GM12864 (cell line): ENCODE data around the gene UNC13C.
A peak's percentile ranks its signal among the peaks of the same experiment; 100 is the strongest.

Experiments
- DNase-seq: peaks from one replicate; pipeline ENCODE4 v3.0.0-alpha.2; 2011; ENCODE audit warnings: low read depth
- H3K4me3 ChIP-seq: 2 replicates; pipeline ENCODE4 v1.5.1; 2011; ENCODE audit warnings: mild to moderate bottlenecking, low read depth, low read length, control low read depth
- CTCF ChIP-seq: IDR thresholded peaks from 2 replicates; pipeline ENCODE4 v1.5.1; 2011; ENCODE audit warnings: low read depth, mild to moderate bottlenecking, moderate library complexity, low read length, control low read depth, inconsistent platforms; ENCODE audit errors: missing control alignments

The UNC13C gene

GRCh38 chr15:54514601-54515000 is 536.4 kb downstream of the UNC13C start:
- TF ChIP-seq CTCF: no peak
- H3K4me3 ChIP-seq: no peak overlapping the region
- DNase-seq: no peak

GRCh38 chr15:54515664-54516582 is 537.7 kb downstream of the UNC13C start:
- no peak for TF ChIP-seq CTCF
- H3K4me3 ChIP-seq: no peak overlapping the region
- no peak for DNase-seq

DNA sequence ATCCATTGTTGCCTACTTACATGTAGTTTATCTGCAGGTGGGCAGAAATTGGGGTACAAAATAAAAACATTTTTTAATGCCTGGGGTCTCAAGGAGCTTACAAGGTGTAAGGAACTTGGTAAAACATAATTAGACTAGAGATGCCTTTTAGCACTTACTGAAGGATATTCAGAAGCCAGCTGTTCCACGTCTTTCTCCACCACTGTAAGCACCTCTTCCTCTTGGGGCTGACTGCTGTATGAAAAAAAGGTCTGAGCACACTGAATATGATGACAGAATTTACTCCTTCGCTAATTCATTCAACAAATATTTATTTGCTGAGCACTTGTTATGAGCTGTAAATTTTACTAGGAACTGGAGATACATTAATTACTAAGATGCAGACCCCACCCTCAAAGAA is 539.1 kb downstream of the UNC13C start:
- no peak for TF ChIP-seq CTCF
- no peak overlapping the region for H3K4me3 ChIP-seq
- no peak for DNase-seq

DNA sequence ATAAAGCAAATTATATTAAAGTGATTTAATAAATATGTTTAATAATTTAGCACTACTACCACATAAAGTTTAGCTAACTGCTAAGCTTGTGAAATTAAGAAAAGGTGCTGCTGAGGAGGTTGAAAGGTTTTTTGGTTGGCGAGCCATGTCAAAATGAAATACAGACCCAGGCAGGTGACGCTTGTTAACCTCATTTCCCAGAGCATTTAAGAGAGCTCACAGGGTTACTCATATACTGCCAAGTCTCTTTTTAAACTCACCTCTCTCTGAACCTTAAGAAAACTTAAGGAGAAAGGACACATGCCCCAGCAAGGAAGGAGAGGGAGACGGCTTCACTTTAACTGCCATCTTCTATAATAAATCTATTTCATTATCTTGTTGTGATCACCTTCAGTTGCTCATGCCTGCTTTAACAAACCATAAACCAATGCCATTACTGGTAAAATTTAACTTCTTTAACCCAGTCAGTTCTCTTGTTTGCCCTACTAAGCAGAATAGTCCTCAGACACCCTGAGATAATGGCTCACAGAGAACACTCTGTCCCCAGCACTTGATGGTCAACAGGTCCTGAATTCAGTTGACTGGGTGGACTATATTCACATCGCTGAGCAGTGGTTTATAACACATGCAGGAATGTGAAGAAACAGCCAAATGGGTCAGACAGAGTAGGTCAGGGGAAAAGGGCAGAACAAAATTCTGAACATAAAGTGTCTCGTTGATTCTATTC is 540.1 kb downstream of the UNC13C start:
- no peak overlapping the region for H3K4me3 ChIP-seq
- TF ChIP-seq CTCF: no peak
- no peak for DNase-seq

- no peak overlapping the region for H3K4me3 ChIP-seq
- TF ChIP-seq CTCF: no peak
- DNase-seq: peak; percentile 10
Measured at GRCh38 chr15:54519577-54519976, 541.3 kb downstream of the UNC13C start.

- DNase-seq: no peak
- no peak overlapping the region for H3K4me3 ChIP-seq
- no peak for TF ChIP-seq CTCF
Measured at GRCh38 chr15:54520616-54521015, 542.4 kb downstream of the UNC13C start.
